ENCODE data around the gene CAPZB.
A peak's percentile ranks its signal among the peaks of the same experiment; 100 is the strongest.

Gene CAPZB

GRCh38 chr1:19405761-19406487 is 79.4 kb downstream of the CAPZB start:
- DNase-seq (ENCODE audit: low read depth in 3 of 3) = no peak

- DNase-seq (ENCODE audit: low read depth in 3 of 3) = no peak
Observed at GRCh38 chr1:19405195-19405760, 80.1 kb downstream of the CAPZB start.

- DNase-seq (ENCODE audit: low read depth in 3 of 3) = no peak
Observed at GRCh38 chr1:19404748-19405147, 80.6 kb downstream of the CAPZB start.

GRCh38 chr1:19403256-19403655 is 82.1 kb downstream of the CAPZB start:
- DNase-seq (ENCODE audit: low read depth in 3 of 3) = no peak

- DNase-seq (ENCODE audit: low read depth in 3 of 3) = no peak
Observed at GRCh38 chr1:19402031-19402813, 83.1 kb downstream of the CAPZB start.

GRCh38 chr1:19401535-19401889 is 83.8 kb downstream of the CAPZB start:
- no peak for DNase-seq (ENCODE audit: low read depth in 3 of 3)

- no peak for DNase-seq (ENCODE audit: low read depth in 3 of 3)
Observed at GRCh38 chr1:19400875-19401534, 84.3 kb downstream of the CAPZB start.

GRCh38 chr1:19400192-19400611 is 85.1 kb downstream of the CAPZB start:
- no peak for DNase-seq (ENCODE audit: low read depth in 3 of 3)

- DNase-seq (ENCODE audit: low read depth in 3 of 3) = no peak
Observed at GRCh38 chr1:19398309-19398760, 87.0 kb downstream of the CAPZB start.

GRCh38 chr1:19397217-19397945 is 88.0 kb downstream of the CAPZB start:
- no peak for DNase-seq (ENCODE audit: low read depth in 3 of 3)

GRCh38 chr1:19396280-19396679 is 89.1 kb downstream of the CAPZB start:
- no peak for DNase-seq (ENCODE audit: low read depth in 3 of 3)

GRCh38 chr1:19395678-19396192 is 89.6 kb downstream of the CAPZB start:
- DNase-seq (ENCODE audit: low read depth in 3 of 3) = no peak

- DNase-seq (ENCODE audit: low read depth in 3 of 3) = no peak
Observed at GRCh38 chr1:19393046-19393445, 92.3 kb downstream of the CAPZB start.

- no peak for DNase-seq (ENCODE audit: low read depth in 3 of 3)
Observed at GRCh38 chr1:19392221-19392620, 93.1 kb downstream of the CAPZB start.

- DNase-seq (ENCODE audit: low read depth in 3 of 3) = no peak
Observed at GRCh38 chr1:19391596-19391981, 93.8 kb downstream of the CAPZB start.

GRCh38 chr1:19390901-19391595 is 94.3 kb downstream of the CAPZB start:
- peak; percentile 23 to 47 (median 26) for DNase-seq (ENCODE audit: low read depth in 3 of 3)

GRCh38 chr1:19390166-19390850 is 95.0 kb downstream of the CAPZB start:
- DNase-seq (ENCODE audit: low read depth in 3 of 3) = no peak

GRCh38 chr1:19388980-19389379 is 96.4 kb downstream of the CAPZB start:
- no peak for DNase-seq (ENCODE audit: low read depth in 3 of 3)

GRCh38 chr1:19387045-19387467 is 98.3 kb downstream of the CAPZB start:
- no peak for DNase-seq (ENCODE audit: low read depth in 3 of 3)

Measured in stimulated activated CD4-positive, alpha-beta T cell treated with anti-CD3 and anti-CD28 coated beads, TNF-alpha, amount 100 ng/mL, for 4 hours (primary cell).